BLaER1 treated with 17β-estradiol and CSF1 and Interleukin-3, amounts not matched to agents 10 nM and 100 nM (cell line): Measurements from ENCODE around the gene SNU13.
"Not testable (repeated sequence)": the region's sequence is repeated elsewhere in the genome, so short reads cannot be mapped to it uniquely, and the experiment has no call there.

Experiments
- H3K27ac ChIP-seq, 11 experiments: shearing (Covaris generic); formaldehyde crosslinking; 2 replicates each; pipeline ENCODE4 v1.8.1; 2022
- H3K27me3 ChIP-seq, 11 experiments: shearing (Covaris generic); formaldehyde crosslinking; 2 replicates each; pipeline ENCODE4 v1.8.1; 2022
- H3K36me3 ChIP-seq, 11 experiments: shearing (Covaris generic); formaldehyde crosslinking; 2 replicates each; pipeline ENCODE4 v1.8.1; 2022
- H3K4me1 ChIP-seq, 10 experiments: shearing (Covaris generic); formaldehyde crosslinking; 2 replicates each; pipeline ENCODE4 v1.8.1; 2022
- H3K4me2 ChIP-seq, 11 experiments: shearing (Covaris generic); formaldehyde crosslinking; 2 replicates each; pipeline ENCODE4 v1.8.1; 2022
- H3K4me3 ChIP-seq, 10 experiments: shearing (Covaris generic); formaldehyde crosslinking; 2 replicates each; pipeline ENCODE4 v1.8.1; 2022
- H3K9ac ChIP-seq, 11 experiments: shearing (Covaris generic); formaldehyde crosslinking; 2 replicates each; pipeline ENCODE4 v1.8.1; 2022
- H3K9me3 ChIP-seq, 11 experiments: shearing (Covaris generic); formaldehyde crosslinking; replicated peaks in 1 of 11; 2 replicates each; pipeline ENCODE4 v1.8.1; 2022
- H4K20me1 ChIP-seq, 11 experiments: shearing (Covaris generic); formaldehyde crosslinking; 2 replicates each; pipeline ENCODE4 v1.8.1; 2022
- Cebpa-rat ChIP-seq, 11 experiments: shearing (Covaris generic); IDR thresholded peaks; 2 replicates each; pipeline ENCODE4 v1.8.1; 2022

SNU13 gene

DNA sequence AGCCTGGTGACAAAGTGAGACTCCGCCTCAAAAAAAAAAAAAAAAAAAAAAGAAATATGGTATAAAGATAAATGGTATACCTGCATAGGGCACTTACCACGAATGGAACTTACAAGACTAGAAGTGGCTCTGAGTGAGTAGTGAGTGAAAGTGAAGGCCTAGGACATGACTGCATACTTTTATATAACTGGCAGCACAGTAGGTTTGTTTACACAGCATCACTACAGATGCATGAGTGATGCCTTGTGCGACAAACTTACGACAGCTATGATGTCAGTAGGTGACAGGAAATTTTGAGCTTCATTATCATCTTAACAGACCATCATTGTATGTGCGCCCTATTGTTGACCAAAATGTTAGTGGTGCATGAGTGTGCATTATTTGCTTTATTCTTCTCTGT is 49.9 kb downstream of the SNU13 start:
- H4K20me1 ChIP-seq = peaks cover 41 to 98% (median 93%) of the 10 kb centered on the region in 11 experiments; a peak in 21 of 22 replicates
- no peak overlapping the region for H3K4me2 ChIP-seq
- no peaks in the 10 kb centered on the region for H3K27me3 ChIP-seq
- peaks cover 0 to 3% (median 0%) of the 10 kb centered on the region in 10 experiments; a peak in 1 of 20 replicates for H3K4me1 ChIP-seq
- peaks cover 97 to 100% (median 98%) of the 10 kb centered on the region in 11 experiments for H3K36me3 ChIP-seq
- no peaks in the 10 kb centered on the region for H3K9me3 ChIP-seq
- TF ChIP-seq Cebpa-rat (IDR thresholded peaks at IDR 0.05) = no peak
- no peak overlapping the region for H3K4me3 ChIP-seq
- H3K9ac ChIP-seq = no peak overlapping the region
- no peak overlapping the region for H3K27ac ChIP-seq

DNA sequence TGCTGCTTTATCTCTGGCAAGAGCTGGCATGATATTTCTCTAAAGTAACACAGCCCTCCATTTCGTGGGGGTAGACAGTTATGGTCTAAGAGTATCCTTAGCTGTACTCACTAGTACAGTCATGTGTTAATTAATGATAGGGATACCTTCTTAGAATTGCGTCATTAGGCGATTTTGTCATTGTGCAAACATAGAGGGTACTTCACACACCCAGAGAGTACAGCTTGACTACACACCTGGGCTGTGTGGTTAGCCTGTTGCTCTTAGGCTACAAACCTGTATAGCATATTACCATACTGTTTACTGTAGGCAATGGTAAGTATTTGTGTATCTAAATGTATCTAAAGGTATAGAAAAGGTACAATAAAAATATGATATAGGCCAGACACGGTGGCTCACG is 50.5 kb downstream of the SNU13 start:
- H3K27ac ChIP-seq = no peak overlapping the region
- H3K27me3 ChIP-seq = no peaks in the 10 kb centered on the region
- H3K4me3 ChIP-seq = no peak overlapping the region
- H3K4me2 ChIP-seq = no peak overlapping the region
- no peak for TF ChIP-seq Cebpa-rat (IDR thresholded peaks at IDR 0.05)
- H4K20me1 ChIP-seq = peaks cover 42 to 99% (median 93%) of the 10 kb centered on the region in 11 experiments; a peak in 21 of 22 replicates
- peaks cover 0 to 3% (median 0%) of the 10 kb centered on the region in 10 experiments; a peak in 1 of 20 replicates for H3K4me1 ChIP-seq
- no peak overlapping the region for H3K9ac ChIP-seq
- H3K36me3 ChIP-seq = peaks cover 99 to 100% (median 100%) of the 10 kb centered on the region in 11 experiments
- H3K9me3 ChIP-seq = no peaks in the 10 kb centered on the region

DNA sequence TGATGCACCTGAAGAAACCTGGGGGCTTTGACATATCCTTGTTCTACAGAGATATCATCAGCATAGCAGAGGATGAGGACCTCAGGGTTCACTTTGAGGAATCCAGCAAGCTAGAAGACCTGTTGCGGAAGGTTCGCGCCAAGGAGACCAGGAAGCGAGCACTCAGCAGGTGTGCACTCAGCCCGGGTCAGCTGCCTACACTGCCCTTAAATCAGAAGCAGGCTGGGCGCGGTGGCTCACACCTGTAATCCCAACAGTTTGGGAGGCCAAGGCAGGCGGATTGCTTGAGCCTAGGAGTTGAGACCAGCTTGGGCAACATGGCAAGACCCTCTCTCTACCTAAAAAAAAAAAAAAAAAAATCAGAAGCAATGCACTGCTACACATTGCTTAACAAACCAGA is 51.0 kb downstream of the SNU13 start:
- not testable (repeated sequence) for H3K4me2 ChIP-seq, H3K4me1 ChIP-seq, H3K27me3 ChIP-seq, H3K27ac ChIP-seq, H3K4me3 ChIP-seq, H3K9me3 ChIP-seq, H3K9ac ChIP-seq
- Histone ChIP-seq H4K20me1 (peaks cover 39 to 99% (median 93%) of the 10 kb centered on the region in 11 experiments; a peak in 21 of 22 replicates), H3K36me3 (peaks cover 99 to 100% (median 100%) of the 10 kb centered on the region in 11 experiments)

DNA sequence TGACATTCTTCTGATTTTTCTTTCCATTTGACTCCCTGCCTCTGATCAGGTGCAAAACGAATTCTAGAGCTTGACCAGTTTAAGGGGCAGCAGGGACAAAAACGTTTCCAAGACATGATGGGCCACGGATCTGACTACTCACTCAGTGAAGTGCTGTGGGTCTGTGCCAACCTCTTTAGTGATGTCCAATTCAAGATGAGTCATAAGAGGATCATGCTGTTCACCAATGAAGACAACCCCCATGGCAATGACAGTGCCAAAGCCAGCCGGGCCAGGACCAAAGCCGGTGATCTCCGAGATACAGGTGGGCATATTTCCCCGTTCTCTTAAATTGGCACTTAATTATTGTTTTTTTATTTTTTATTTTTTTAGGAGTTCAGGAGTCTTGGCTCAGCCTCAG is 52.2 kb downstream of the SNU13 start:
- H3K4me1 ChIP-seq = peaks cover 0 to 3% (median 0%) of the 10 kb centered on the region in 10 experiments; a peak in 1 of 20 replicates
- peaks cover 95 to 100% (median 99%) of the 10 kb centered on the region in 11 experiments for H3K36me3 ChIP-seq
- H3K27ac ChIP-seq = no peak overlapping the region
- H3K9me3 ChIP-seq = peaks cover 0 to under 1% (median 0%) of the 10 kb centered on the region in 11 experiments; a peak in 1 of 22 replicates
- no peaks in the 10 kb centered on the region for H3K27me3 ChIP-seq
- no peak overlapping the region for H3K4me2 ChIP-seq
- TF ChIP-seq Cebpa-rat (IDR thresholded peaks at IDR 0.05) = no peak
- no peak overlapping the region for H3K4me3 ChIP-seq
- H4K20me1 ChIP-seq = peaks cover 27 to 96% (median 87%) of the 10 kb centered on the region in 11 experiments; a peak in 21 of 22 replicates
- H3K9ac ChIP-seq = no peak overlapping the region

DNA sequence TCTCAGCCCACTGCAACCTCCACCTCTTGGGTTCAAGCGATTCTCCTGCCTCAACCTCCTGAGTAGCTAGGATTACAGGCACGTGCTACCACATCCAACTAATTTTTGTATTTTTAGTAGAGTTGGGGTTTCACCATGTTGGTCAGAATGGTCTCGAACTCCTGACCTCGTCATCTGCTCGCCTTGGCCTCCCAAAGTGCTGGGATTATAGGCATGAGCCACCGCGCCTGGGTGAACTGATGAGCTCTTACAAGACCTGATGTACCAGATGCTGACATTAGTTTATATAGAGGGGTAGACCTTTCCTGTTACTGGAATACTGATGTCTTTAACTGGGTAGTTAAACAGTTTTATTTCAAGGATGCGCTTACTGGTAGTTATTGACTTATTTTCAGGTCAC is 54.1 kb downstream of the SNU13 start:
- H3K9me3 ChIP-seq = peaks cover 0 to 19% (median 17%) of the 10 kb centered on the region in 11 experiments; a peak in 20 of 22 replicates
- H3K9ac ChIP-seq, H3K27me3 ChIP-seq, H3K4me3 ChIP-seq, H3K4me2 ChIP-seq, H3K27ac ChIP-seq, H3K4me1 ChIP-seq: not testable (repeated sequence)
- peaks cover 92 to 100% (median 97%) of the 10 kb centered on the region in 11 experiments for H3K36me3 ChIP-seq
- H4K20me1 ChIP-seq = peaks cover 24 to 97% (median 76%) of the 10 kb centered on the region in 11 experiments; a peak in 21 of 22 replicates

DNA sequence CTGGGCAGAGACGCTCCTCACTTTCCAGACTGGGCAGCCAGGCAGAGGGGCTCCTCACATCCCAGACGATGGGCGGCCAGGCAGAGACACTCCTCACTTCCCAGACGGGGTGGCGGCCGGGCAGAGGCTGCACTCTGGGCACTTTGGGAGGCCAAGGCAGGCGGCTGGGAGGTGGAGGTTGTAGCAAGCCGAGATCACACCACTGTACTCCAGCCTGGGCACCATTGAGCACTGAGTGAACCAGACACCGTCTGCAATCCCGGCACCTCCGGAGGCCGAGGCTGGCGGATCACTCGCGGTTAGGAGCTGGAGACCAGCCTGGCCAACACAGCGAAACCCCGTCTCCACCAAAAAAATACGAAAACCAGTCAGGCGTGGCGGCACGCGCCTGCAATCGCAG is 57.1 kb downstream of the SNU13 start:
- not testable (repeated sequence) for H3K4me3 ChIP-seq, H3K27ac ChIP-seq, H3K27me3 ChIP-seq, H3K4me2 ChIP-seq, H3K9ac ChIP-seq, H3K4me1 ChIP-seq
- Histone ChIP-seq H4K20me1 (peaks cover 33 to 97% (median 76%) of the 10 kb centered on the region in 11 experiments; a peak in 21 of 22 replicates), H3K9me3 (peaks cover 0 to 49% (median 37%) of the 10 kb centered on the region in 11 experiments; a peak in 20 of 22 replicates), H3K36me3 (peaks cover 92 to 100% (median 97%) of the 10 kb centered on the region in 11 experiments)

DNA sequence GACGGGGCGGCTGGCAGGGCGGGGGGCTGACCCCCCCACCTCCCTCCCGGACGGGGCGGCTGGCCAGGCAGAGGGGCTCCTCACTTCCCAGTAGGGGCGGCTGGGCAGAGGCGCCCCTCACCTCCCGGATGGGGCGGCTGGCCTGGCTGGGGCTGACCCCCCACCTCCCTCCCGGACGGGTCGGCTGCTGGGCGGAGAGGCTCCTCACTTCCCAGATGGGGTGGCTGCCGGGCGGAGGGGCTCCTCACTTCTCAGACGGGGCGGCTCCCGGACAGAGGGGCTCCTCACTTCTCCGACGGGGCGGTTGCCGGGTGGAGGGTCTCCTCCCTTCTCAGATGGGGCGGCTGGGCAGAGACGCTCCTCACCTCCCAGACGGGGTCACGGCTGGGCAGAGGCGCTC is 57.6 kb downstream of the SNU13 start:
- H3K27me3 ChIP-seq, H3K4me2 ChIP-seq, H3K4me3 ChIP-seq, H3K4me1 ChIP-seq, H3K27ac ChIP-seq, H3K9ac ChIP-seq: not testable (repeated sequence)
- Histone ChIP-seq H4K20me1 (peaks cover 33 to 97% (median 76%) of the 10 kb centered on the region in 11 experiments; a peak in 21 of 22 replicates), H3K36me3 (peaks cover 92 to 100% (median 97%) of the 10 kb centered on the region in 11 experiments), H3K9me3 (peaks cover 0 to 50% (median 37%) of the 10 kb centered on the region in 11 experiments; a peak in 20 of 22 replicates)

DNA sequence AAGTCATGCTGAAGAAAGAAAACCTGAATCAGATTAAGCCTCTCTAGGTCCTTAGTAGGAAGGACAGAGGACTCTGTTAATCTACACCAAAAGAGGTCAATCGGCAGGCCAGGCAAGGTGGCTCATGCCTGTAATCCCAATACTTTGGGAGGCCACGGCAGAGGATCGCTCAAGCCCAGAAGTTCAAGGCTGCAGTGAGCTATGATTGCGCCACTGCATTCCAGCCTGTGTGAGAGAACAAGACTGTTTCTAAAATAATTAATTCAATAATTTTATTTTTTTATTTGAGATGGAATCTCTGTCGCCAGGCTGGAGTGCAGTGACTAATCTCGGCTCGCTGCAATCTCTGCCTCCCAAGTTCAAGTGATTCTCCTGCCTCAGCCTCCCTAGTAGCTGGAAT is 63.1 kb downstream of the SNU13 start:
- no peak for TF ChIP-seq Cebpa-rat (IDR thresholded peaks at IDR 0.05)
- Histone ChIP-seq H3K27me3 (no peaks in the 10 kb centered on the region), H3K27ac (no peak overlapping the region), H3K4me2 (no peak overlapping the region), H3K4me3 (no peak overlapping the region), H4K20me1 (peaks cover 20 to 94% (median 81%) of the 10 kb centered on the region in 11 experiments; a peak in 20 of 22 replicates), H3K36me3 (peaks cover 79 to 87% (median 86%) of the 10 kb centered on the region in 11 experiments), H3K4me1 (peaks cover 7 to 15% (median 10%) of the 10 kb centered on the region in 10 experiments), H3K9me3 (peaks cover 0 to 41% (median 30%) of the 10 kb centered on the region in 11 experiments; a peak in 20 of 22 replicates), H3K9ac (no peak overlapping the region)
